GM21515 (cell line): ENCODE measurements around the gene TMC4.
A peak's percentile ranks its signal among the peaks of the same experiment; 100 is the strongest.

Experiments
- ATAC-seq: cut with Tn5 transposase; IDR thresholded peaks from one replicate; pipeline ENCODE4 v1.9.1; 2021; ENCODE audit not compliant: unreplicated experiment

Gene TMC4

DNA sequence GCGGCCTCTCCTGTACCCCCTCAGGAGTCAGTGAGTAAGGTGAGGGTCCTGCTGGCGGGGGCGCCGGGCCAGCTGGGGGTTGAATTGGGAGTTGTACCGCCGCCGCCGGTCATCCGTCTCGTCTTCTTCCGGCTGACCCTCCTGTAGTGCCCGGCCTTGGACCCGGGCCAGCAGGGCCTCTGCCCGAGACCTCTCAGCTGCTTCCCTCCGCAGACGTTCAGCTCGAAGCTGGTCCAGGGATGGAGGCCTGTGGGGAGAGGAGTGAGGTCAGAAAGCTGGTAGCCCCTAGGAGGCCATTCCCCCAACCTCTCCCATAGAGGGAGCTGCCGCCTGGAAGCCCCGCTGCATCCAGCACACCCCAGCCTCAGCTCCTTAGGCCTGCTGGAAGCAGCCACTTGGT lies 17.3 kb downstream of the TMC4 start:
- no peak for ATAC-seq

DNA sequence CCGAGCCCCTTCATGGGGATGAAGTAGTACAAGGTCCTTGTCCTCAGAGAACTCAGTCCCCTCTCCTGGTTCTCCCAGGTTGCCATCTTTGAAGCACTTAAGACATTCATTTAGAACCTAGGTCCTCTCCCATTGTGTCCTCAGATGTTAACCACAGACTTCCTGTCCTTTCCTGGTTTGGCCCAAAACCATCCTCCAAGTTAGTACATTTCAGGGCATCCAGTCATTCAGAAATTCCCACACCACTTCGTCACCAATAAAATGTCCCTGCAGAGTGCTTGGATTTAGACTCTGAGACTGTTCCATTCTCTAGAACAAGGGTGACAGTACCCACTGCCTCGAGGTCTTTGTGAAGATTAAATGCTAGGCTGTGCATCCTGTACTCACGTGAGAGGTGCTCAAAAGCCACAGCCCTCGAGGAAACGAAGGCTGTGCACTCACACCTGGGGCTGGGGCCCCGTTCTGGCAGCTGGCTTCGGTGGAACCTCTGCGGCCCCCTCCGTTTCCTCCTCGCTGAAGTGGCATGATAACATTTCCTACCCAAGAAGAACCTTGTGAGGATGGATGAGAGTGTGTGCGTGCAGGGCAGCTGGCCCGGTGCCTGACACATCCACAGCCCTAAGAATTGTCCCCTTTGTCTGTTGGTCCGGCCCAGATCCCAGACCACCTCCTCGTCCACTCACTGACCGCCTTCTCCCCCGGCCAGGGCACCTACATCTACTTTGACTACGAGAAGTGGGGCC lies 18.2 kb downstream of the TMC4 start:
- no peak for ATAC-seq

DNA sequence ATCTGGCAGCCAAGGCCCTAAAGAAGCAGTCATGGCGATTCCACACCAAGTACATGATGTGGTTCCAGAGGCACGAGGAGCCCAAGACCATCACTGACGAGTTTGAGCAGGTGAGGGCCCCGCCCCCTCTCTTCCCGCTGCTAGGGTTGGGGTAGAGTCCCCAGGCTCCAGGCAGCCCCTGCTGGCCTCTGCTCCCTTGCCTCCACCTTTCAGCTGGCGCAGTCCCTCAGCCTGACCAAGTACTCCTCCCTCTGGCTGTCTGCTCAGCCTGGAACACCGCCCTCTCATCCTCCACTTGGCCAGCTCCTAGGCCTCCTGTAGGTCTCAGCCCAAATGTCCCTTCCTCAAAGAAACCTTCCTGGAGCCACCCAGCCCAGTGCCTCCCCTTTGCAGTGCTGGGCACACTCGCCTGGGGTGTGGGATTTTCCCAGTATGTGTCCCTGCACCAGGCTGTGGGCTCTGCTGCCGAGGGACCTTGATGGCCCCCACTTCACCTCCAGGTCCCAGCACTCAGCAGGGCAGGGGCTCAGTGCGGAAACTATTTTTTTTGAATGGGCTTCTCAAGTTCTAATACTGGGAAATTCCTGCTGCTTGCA lies 19.1 kb downstream of the TMC4 start:
- ATAC-seq = no peak

DNA sequence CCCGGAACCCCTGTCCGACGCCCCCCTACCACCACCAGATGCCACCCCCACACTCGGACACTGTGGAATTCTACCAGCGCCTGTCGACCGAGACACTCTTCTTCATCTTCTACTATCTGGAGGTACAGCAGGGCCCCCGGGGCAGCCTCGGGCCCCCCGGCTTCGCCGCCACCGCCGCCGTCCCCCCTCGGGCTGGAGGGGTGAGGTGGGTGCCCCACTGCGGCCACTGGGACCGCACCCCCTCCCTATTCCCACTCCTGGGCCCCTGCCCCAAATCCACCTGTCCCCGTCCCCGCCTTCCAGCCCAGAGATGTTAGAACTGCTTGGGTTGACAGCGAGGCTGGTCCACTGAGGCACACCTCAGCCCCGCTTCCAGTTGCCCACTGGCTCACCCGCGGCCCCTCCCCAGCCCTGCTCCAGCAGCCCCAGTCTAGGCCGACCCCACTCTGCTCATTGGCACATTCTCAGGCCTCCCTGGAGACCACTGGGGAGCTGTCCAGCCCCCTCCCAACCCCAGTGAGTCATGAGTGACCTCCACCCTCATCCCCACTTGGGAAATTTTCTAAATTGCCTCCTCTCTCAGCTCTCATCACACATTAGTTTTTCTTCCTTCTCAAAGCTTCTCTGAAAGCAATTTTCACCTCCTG lies 20.0 kb downstream of the TMC4 start:
- no peak for ATAC-seq

DNA sequence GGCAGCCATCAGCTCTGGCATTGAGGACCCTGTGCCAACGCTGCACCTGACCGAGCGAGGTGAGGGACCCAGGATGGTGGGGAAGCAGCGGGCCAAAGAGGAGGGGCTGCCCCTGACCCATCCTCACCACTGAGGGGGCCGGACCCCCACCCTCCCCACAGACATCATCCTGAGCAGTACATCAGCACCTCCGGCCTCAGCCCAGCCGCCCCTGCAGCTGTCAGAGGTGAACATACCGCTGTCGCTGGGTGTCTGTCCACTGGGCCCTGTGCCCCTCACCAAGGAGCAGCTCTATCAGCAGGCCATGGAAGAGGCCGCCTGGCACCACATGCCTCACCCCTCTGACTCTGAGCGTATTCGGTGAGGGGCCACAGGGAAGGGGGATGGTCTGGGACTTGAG lies 20.7 kb downstream of the TMC4 start:
- no peak for ATAC-seq

DNA sequence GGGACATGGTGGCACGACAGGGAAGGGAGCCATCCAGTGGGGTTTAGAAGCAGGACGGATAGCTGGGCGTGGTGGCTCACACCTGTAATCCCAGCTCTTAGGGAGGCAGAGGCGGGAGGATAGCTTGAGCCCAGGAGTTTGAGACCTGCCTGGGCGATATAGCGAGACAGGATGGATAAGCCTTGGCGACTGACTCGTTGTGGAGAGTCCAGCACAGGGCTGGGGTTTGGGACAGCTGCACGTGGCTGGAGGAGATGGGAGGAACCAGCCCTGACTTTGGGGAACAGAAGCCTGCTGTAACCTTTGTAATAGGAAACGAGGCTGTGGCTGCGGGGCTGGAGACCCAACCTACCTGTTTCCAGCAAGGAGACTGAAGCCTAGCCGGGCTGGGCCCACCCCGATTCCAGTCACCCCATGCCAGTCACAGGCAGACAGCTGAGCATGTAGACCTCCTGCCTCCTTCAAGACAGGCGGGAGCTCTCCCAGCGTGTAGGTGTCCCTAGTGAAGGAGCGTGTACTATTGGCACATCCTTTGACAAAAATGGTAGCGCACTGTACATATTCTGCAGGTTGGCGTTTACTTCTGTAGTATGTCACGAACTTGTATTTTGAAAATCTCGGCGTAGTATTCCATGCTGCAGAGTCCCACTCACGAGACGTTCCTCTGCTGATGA lies 21.5 kb downstream of the TMC4 start:
- no peak for ATAC-seq

DNA sequence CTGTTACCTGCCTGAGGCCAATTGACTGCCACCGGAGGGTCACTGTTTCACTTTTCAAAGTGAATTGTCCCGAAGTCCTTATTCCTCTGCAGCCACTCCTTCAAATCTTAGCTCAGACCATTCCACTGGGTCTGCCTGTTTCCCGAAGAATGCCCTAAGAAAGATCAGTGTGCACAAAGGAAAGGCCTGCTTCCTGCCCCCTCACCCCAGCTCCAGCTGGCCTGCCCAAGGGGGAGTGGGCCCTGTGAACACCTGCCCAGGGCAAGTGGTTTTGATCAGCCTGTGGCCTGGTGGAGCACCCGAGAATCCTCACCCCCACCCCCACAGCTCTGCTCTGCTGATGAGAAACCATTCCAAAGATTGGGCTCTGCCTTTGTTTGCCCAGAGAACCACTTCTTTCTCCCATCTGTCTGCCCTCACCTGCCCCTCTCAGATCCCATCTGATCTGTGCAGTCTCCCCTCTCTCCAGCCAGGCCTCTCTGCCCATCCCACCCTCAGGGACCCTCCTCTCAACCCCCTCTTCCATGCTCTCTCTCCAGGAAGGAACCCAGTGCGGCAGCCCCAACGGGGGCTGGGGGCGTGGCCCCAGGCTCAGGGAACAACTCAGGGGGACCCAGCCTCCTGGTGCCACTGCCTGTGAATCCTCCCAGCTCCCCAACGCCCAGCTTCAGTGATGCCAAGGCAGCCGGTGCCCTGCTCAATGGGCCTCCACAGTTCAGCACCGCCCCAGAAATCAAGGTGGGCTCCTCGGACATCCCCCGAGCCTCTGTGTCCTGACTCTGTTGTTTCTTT lies 23.7 kb downstream of the TMC4 start:
- ATAC-seq = no peak

DNA sequence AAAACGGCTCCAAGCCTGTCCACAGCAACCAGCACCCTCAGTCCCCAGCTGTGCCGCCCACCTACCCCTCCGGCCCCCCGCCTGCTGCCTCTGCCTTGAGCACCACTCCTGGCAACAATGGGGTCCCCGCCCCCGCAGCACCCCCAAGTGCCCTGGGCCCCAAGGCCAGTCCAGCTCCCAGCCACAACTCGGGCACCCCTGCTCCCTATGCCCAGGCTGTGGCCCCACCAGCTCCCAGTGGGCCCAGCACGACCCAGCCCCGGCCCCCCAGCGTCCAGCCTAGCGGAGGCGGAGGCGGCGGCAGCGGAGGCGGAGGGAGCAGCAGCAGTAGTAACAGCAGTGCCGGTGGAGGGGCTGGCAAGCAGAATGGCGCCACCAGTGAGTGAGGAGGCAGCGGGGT lies 24.8 kb downstream of the TMC4 start:
- no peak for ATAC-seq

DNA sequence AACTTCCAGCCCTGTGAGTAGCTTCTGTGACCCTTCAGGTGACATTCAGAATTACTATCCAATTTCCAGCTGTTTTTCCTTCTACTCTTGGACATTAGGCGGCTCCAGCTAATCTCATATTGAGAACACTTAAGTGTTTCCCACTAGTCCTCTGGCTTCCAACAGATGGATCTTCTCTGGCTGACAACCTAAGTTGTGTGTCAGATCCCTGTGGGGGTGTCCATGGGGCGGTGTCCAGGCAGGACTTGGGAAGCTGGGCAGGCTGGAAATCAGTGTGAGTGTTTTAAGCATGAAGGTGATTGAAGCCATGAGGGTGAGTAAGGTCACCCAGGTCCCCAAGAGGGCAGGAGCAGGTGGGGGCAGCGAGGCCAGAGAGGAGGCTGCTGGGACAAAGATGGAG lies 25.3 kb downstream of the TMC4 start:
- no peak for ATAC-seq

DNA sequence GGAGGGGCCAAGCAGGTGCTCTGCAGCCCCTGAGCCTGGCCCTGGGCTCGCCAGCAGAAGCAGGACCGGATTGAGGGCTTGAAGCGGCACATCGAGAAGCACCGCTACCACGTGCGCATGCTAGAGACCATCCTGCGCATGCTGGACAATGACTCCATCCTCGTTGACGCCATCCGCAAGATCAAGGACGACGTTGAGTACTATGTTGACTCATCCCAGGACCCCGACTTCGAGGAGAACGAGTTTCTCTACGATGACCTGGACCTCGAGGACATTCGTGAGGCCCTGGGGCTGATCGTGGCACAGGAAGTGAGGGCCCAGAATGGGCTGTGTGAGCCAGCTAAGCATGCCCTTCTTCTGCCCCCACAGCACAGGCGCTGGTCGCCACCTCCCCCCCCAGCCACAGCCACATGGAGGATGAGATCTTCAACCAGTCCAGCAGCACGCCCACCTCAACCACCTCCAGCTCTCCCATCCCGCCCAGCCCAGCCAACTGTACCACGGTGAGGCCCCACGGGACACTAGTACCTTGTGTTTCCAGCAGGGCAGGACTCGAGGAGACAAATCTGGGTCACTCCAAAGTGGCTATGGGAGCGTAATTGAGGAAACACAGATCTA lies 27.3 kb downstream of the TMC4 start:
- no peak for ATAC-seq

DNA sequence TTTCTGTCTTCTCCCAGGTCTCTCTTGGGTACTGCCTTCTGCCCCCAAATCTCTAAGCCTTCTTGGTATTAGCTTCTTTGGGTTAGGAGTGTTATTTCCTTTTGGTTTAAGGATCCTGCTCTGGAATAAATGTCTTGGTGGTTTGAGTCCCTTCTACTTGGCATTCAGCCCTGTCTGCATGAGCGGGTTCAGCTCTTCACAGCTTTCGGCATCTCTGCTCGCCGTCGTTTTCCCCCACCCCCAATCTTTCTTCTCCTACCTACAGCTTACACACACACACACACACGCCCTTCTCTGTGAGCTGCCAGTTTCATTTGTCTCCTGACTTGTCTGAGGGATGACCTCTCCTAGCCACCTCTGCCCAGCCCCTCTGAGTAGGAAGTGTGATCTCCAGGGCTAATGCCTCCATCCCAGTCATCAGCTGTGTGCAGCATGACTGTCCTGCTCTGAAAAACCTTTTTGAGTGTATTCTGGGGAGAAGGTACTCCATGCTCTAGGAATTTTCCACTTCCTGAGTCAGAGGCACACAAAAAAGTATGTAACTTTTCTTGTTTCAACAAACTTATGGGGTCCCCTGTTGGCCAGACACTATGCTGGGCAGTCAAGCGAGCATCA lies 30.7 kb downstream of the TMC4 start:
- no peak for ATAC-seq

DNA sequence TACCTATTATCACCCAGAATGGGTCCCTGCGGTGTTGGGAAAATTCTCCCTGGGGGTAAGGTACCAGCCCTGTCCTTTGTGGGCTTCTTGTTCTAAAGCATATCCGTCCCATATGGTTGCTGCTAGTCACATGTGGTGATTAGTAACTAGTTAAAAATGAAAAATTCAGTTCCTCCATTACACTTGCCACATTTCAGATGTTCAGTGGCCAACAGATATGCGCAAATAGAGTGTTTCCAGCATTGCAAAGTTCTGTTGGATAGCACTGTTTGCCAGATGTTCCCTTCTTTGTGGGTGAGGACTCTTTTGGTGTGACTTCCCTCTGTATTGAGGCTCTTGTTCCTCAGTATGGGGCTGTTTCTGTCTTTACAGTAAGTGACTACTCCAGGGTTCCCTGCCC lies 31.6 kb downstream of the TMC4 start:
- no peak for ATAC-seq

DNA sequence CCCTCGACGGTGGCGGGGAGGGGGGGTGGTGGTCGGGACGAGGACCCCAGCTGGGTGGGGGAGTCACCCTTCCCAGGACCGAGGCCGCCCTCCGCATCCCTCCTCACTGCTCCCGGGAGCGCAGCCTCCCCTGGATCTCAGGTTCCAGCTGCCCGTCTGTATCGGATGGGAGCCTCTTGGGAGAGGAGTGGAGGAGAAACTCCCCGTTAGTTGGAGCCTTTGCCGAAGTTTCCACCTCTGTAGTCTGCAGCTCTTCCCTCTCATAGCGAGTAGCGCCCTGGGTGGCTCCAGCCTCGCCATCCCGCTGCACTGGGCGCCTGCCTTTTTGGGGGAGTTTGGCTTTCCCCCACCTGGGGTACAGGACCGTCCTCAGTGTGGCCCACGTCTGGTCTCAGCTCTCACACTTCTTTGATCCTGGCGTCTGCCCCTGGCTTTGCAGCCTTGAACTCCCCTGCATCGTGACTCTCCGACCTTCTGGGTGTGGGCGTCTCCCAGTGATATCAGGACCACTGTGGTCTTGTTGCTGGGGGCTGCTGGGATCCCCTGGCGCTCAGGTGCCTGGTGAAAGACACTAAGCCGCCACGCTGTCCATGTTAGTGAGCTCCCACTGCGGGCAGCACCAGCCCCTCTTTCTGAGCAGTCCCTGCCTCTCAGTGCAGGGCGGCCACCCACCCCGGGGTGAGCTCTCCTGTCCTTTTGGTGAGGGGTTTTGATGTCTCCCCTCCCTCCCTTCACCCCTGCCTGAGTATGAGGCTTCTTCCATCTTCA lies 34.3 kb downstream of the TMC4 start:
- no peak for ATAC-seq

DNA sequence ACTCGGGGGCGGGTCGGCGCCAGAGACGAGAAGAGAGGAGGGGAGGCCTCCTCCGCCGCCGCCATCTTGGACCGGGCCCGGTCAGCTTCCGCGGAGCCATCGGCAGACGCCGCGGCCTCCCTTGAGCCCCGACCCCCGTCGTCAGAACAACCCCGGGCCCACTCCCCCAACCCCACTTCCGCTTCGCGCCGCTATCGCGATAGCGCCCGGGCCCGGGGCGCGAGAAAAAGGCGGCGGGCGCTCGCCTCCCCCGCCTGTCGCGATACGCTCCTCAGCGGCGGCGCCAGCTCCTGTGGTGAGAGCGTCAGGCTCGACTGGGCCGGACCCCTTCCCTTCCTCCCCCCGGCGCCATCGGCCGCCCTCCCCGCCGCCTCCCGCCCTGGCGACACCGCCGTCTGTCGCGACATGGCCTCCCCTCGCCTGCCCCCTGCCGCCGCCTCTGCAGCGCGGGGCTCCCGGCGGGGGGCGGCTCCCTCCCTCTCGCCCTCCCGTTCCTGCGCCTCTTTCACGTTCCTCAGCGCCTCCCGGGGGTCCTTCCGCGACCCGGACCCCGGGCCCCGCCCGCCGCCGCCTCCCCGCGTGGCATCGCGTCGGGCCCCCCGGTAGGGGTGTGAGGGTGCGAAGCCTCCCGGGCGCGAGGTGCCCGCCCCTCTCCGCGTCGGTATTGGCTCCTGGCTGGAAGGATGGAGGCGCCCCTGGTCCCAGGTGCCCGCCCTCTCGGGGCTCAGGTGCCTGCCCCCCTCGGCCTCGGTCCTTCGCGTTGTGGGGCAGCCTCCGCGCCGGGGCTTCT lies 35.1 kb downstream of the TMC4 start, which contains the start of gene CNOT3:
Gene CNOT3 (plus strand): TSS at position 64 of the 790 bp plus-strand sequence. CDS start 5,217 bp downstream, outside the sequence.
- ATAC-seq = no peak

DNA sequence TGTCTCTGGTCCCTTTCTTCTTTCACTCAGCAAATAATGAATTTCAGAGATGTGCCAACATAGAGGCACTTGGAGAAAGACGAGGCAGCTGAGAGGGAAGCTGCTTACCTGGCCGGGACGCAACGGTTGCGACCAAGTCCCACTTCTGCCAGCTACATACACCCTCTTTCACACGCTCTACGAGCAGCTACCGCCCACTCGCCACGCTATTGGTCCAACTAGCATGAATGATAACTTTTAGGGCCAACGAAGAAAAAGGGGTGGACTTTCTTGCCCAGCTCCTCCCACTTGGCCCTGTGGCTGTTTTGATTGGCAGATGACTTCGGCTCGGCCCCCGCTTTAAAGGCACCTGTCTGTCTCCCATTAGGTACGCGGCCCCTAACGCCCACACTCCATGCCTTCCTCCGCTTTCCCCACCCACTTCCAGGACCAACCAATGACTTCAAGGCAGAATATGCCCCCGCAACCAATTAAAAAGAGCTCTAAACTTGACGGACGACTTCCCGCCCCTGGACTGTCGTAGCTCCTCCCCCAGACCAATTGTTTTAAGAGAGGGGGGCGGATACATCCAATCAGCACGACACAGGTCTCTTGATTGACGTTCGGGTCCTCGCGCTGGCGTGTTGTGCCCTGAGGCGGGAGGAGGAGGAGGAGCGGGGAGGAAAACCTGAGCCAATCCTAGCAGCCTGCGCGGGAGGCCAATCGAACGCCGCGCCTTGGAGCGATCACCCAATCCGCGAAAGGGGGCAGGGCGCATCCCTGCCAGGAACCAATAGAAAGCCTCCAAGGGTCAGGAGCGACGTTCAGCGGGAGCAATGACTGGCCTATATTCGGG lies 35.9 kb downstream of the TMC4 start:
- peak; percentile 72 for ATAC-seq

DNA sequence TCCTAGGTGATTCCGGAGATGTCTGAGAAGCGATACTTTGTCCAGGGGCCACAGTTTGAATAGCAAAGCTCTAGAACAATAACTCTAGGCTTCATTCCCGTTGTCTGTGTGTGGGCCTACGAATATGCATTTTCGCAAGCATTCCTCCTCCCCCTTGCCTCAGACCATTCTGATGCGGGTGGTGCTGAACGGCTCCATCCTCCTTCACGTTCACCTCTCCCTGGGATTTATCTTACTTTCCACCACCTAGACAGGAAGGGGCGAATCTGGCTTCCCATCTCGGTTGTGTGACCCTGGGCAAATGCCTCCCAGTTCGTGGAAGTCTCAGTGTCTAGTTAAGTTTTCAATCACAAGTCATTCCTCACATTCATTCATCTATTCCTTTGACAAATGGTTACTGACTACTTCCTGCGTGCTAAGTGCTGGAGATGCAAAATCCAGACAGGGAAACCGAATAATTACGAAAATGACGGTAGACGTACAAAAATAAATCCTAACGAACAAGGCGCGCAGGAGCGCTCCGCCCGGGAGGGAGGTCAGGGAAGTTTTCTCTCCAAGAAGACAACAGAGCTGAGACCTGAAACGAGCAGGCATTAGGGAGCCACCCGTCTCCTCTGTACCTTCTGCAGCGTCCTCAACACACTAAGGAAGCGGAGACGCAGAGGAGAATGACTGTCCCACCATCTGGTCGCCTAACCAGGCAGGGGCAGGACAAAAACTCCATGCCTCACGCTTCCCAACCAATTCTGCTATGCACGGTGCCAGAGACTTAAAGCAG lies 36.7 kb downstream of the TMC4 start:
- ATAC-seq = no peak
